MCF 10A (cell line): ENCODE data around the gene AMIGO1. TPM values are rescaled to one million over a fixed set of nuclear protein-coding genes. Genes with fewer than 3 reads are reported as not detected.
"Not testable (repeated sequence)": the region's sequence is repeated elsewhere in the genome, so short reads cannot be mapped to it uniquely, and the experiment has no call there.

Experiments
- BruUV-seq: library from RNA; stranded (reverse); fragments of 400-500 nt; replicated peaks from 2 replicates; lab custom pipeline; 2021; lab: Mats Ljungman, UMichigan
- CTCF ChIA-PET: fragments of 300-600 bp; sonication (Branson Sonifier 250); formaldehyde crosslinking; extraction: SDS; loops from one replicate; lab custom pipeline; 2021; ENCODE audit warnings: antibody characterized with exemption, inconsistent platforms; lab: Yijun Ruan, JAX
- POLR2A ChIA-PET: fragments of 300-600, 350-650 bp; sonication (Branson Sonifier 250); formaldehyde crosslinking; extraction: SDS; loops from one replicate; lab custom pipeline; 2020; ENCODE audit warnings: antibody characterized with exemption, inconsistent platforms; lab: Yijun Ruan, JAX
- DNase-seq: peaks from one replicate; pipeline ENCODE4 v3.0.0-alpha.2; 2018; ENCODE audit not compliant: unreplicated experiment
- H3K27ac Mint-ChIP-seq: one replicate; pipeline ENCODE4 v1.8.0; 2022; ENCODE audit warnings: mild to moderate bottlenecking, low read depth, mixed read lengths; ENCODE audit not compliant: unreplicated experiment
- H3K27me3 Mint-ChIP-seq: one replicate; pipeline ENCODE4 v1.8.0; 2022; ENCODE audit warnings: mixed read lengths; ENCODE audit not compliant: insufficient read depth, unreplicated experiment
- H3K36me3 Mint-ChIP-seq: one replicate; pipeline ENCODE4 v1.8.0; 2022; ENCODE audit warnings: mild to moderate bottlenecking, moderate library complexity, mixed read lengths; ENCODE audit not compliant: insufficient read depth, unreplicated experiment
- H3K4me1 Mint-ChIP-seq: one replicate; pipeline ENCODE4 v1.8.0; 2022; ENCODE audit warnings: mixed read lengths; ENCODE audit not compliant: insufficient read depth, unreplicated experiment
- H3K4me3 Mint-ChIP-seq: one replicate; pipeline ENCODE4 v1.8.0; 2022; ENCODE audit warnings: mild to moderate bottlenecking, moderate library complexity, mixed read lengths; ENCODE audit not compliant: unreplicated experiment
- H3K9me3 Mint-ChIP-seq: one replicate; pipeline ENCODE4 v1.8.0; 2022; ENCODE audit warnings: mixed read lengths; ENCODE audit not compliant: unreplicated experiment
- intact Hi-C: fragments of 100-400 bp; cut with micrococcal nuclease; formaldehyde crosslinking; loops from 2 replicates; pipeline ENCODE4 v1.14.1; 2022
- total RNA-seq: library from RNA; stranded (reverse); gene quantifications from 2 replicates; pipeline ENCODE4 v1.2.3, GENCODE V29; 2022
- TF ChIP-seq, protein P1 (sequence below): fragments of 200-600 bp; IDR thresholded peaks from one replicate; pipeline ENCODE4 v1.8.0; 2022; ENCODE audit warnings: antibody characterized with exemption, mild to moderate bottlenecking; ENCODE audit not compliant: unreplicated experiment

Gene AMIGO1
- total RNA-seq, 1 experiment from 2014 or later = 0.21 TPM

DNA sequence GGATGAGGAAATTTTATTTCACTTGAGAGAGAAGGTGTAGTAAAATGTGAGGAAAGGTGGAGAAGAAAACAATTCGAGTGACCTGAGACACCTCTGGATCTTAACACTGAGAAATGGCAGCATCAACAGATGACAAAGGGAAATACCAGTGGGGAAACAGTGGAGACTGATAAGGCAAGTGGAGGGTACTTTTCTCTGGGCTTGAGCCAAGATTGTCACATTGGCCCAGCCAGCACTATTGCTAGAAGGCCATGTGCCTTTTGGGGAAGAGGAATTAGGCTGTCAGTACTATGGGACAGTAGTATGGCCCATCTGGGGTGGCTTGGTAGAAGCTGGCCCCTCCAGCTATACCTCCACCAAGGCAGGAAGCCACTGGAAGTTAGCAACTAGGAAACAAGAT is 34.8 kb downstream of the AMIGO1 start:
- Mint-ChIP-seq H3K27ac (no peak overlapping the region), H3K4me1 (peaks cover 4% of the 10 kb centered on the region), H3K36me3 (no peaks in the 10 kb centered on the region), H3K4me3 (no peak overlapping the region), H3K9me3 (no peaks in the 10 kb centered on the region), H3K27me3 (peaks cover 80% of the 10 kb centered on the region)
- intact Hi-C loops = no loop called here
- POLR2A ChIA-PET = interaction anchor here (0.7 kb wide), 1 partner anchor 9 kb away, joined by 3 read pairs; the partner anchor contains the start of gene ATXN7L2
- no peak for DNase-seq
- BruUV-seq = no TSS peak
- TF ChIP-seq, protein P1, sequence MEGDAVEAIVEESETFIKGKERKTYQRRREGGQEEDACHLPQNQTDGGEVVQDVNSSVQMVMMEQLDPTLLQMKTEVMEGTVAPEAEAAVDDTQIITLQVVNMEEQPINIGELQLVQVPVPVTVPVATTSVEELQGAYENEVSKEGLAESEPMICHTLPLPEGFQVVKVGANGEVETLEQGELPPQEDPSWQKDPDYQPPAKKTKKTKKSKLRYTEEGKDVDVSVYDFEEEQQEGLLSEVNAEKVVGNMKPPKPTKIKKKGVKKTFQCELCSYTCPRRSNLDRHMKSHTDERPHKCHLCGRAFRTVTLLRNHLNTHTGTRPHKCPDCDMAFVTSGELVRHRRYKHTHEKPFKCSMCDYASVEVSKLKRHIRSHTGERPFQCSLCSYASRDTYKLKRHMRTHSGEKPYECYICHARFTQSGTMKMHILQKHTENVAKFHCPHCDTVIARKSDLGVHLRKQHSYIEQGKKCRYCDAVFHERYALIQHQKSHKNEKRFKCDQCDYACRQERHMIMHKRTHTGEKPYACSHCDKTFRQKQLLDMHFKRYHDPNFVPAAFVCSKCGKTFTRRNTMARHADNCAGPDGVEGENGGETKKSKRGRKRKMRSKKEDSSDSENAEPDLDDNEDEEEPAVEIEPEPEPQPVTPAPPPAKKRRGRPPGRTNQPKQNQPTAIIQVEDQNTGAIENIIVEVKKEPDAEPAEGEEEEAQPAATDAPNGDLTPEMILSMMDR = no peak
- CTCF ChIA-PET = interaction anchor here (0.6 to 1.4 kb wide), 2 partner anchors 16 to 136 kb away, joined by 3 to 5 read pairs; no protein-coding TSS in a partner anchor

DNA sequence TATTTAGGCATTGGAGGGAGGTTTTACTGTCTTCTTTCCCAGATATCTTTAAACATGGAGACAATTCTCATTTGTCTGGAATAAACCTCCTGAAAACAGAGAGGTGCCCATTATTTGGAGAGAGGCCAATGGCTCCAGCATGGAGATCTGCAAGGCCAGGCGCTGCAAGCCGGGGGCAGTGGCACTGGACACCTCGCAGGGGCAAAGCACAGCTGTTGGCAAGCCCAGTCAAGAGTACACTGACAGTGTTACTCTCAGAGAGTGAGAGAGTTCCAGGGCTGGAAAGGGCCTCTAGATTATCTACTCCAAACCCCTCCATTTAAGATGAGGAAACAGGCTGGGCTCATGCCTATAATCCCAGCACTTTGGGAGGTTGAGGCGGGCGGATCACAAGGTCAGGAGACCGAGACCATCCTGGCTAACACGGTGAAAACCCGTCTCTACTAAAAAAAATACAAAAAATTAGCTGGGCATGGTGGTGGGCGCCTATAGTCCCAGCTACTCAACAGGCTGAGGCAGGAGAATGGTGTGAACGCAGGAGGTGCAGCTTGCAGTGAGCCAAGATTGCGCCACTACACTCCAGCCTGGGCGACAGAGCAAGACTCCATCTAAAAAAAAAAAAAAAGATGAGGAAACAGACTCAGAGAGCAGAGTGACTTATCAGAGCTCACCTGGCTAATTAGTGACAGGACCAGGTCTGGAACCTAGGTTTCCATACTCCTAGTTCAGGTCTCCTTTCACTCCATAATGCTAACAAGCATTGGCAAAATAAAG is 36.1 kb downstream of the AMIGO1 start:
- DNase-seq, intact Hi-C loops, H3K4me1 Mint-ChIP-seq, H3K9me3 Mint-ChIP-seq, H3K27ac Mint-ChIP-seq, H3K4me3 Mint-ChIP-seq, H3K36me3 Mint-ChIP-seq, BruUV-seq, POLR2A ChIA-PET: not testable (repeated sequence)
- CTCF ChIA-PET = interaction anchor here (0.8 to 3.1 kb wide), 3 partner anchors 10 to 59 kb away, joined by 4 to 15 read pairs (median 7); no protein-coding TSS in a partner anchor
- peaks cover 82% of the 10 kb centered on the region for H3K27me3 Mint-ChIP-seq

DNA sequence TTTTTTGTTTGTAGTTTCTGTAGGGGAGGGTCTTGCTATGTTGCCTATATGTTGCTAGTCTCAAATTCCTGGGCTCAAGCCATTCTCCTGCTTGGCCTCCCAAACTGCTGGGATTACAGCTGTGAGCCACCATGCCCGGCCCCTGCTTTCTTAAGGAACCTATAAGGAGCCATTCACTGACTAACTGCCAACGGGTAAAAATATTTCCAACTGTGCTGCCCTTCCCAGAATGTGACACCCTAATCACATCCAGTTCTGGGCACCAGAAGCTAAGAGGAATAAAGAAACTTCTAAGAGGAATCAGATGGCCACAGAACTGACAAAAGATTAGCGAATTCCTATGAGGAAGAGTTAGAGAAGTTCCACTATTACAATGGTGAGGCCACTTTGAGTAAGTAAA is 36.7 kb downstream of the AMIGO1 start:
- H3K9me3 Mint-ChIP-seq = no peaks in the 10 kb centered on the region
- H3K27ac Mint-ChIP-seq = no peak overlapping the region
- no peak for DNase-seq
- no peaks in the 10 kb centered on the region for H3K4me1 Mint-ChIP-seq
- peaks cover 86% of the 10 kb centered on the region for H3K27me3 Mint-ChIP-seq
- ChIA-PET POLR2A (no interaction called here), CTCF (interaction anchor here (1.0 to 3.1 kb wide), 3 partner anchors 10 to 60 kb away, joined by 6 to 15 read pairs (median 7); no protein-coding TSS in a partner anchor)
- intact Hi-C loops = no loop called here
- H3K36me3 Mint-ChIP-seq = no peaks in the 10 kb centered on the region
- H3K4me3 Mint-ChIP-seq = no peak overlapping the region
- TF ChIP-seq, protein P1 = no peak
- no TSS peak for BruUV-seq

DNA sequence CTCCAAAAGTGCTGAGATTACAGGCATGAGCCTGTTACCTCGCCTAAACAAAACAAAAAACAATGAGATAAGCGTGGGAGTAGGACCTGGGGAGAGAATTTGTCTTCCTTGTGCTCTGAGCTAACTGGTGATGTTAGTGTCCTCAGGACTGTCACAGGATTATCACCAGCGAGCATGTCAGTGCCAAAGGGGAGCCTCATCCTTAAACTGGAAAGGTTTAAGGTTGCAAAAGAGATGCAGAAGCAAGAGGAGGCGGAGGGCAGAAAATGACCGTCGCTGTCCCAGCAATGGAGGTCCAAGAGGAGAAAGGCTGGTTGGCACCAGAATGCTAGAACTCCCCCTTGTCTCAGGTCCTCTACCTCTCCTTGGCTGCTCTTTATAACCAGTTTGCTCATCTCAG is 39.3 kb downstream of the AMIGO1 start:
- no peaks in the 10 kb centered on the region for H3K4me1 Mint-ChIP-seq
- no TSS peak for BruUV-seq
- H3K9me3 Mint-ChIP-seq = no peaks in the 10 kb centered on the region
- peaks cover 95% of the 10 kb centered on the region for H3K27me3 Mint-ChIP-seq
- no peaks in the 10 kb centered on the region for H3K36me3 Mint-ChIP-seq
- POLR2A ChIA-PET = no interaction called here
- H3K4me3 Mint-ChIP-seq = no peak overlapping the region
- intact Hi-C loops = no loop called here
- no peak overlapping the region for H3K27ac Mint-ChIP-seq
- TF ChIP-seq, protein P1 = no peak
- no peak for DNase-seq
- CTCF ChIA-PET = interaction anchor here (0.6 to 0.7 kb wide), 2 partner anchors 192 to 738 kb away, joined by 3 to 4 read pairs; no protein-coding TSS in a partner anchor
